ENCODE data around the gene MGME1. TPM values are rescaled to one million over a fixed set of nuclear protein-coding genes. Genes with fewer than 3 reads are reported as not detected.

The MGME1 gene
- total RNA-seq, 1 experiment from 2014 or later = 50.5 TPM

DNA sequence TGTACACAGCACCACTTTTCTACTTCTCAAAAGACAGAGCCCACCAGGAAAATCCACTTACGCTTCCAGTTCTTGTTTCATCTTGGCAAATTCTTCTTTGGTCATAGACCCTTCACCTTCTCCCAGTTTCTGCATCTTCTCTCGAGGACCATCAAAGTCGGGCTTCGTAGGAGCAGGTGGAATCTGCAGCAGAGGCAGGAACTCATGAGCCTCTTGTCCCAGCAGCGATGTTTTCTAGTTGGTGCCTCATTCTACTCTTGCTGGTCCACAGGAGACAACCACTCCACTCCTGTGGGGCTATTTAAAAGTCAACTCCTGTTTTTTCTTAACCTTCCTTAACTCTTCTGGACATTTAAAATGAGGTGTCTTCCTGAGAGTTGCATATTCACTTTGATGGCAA is 14.9 kb upstream of the MGME1 start:
- ChIA-PET POLR2A (no interaction called here), CTCF (no interaction called here)
- H3K27me3 ChIP-seq (replicated peaks; ENCODE audit: control insufficient read depth, insufficient read depth, low read length) = no peaks in the 10 kb centered on the region
- Mint-ChIP-seq H3K27me3 (ENCODE audit: insufficient read depth, unreplicated experiment) (no peaks in the 10 kb centered on the region), H3K4me1 (ENCODE audit: low read depth, unreplicated experiment) (peaks cover 26% of the 10 kb centered on the region), H3K36me3 (ENCODE audit: insufficient read depth, unreplicated experiment) (peaks cover 99% of the 10 kb centered on the region), H3K9me3 (ENCODE audit: unreplicated experiment) (no peaks in the 10 kb centered on the region), H3K4me3 (ENCODE audit: unreplicated experiment) (no peak overlapping the region), H3K27ac (ENCODE audit: unreplicated experiment) (no peak overlapping the region)
- DNase-seq = no peak
- no TSS peak for BruUV-seq (replicated peaks)
- intact Hi-C loops (cut with micrococcal nuclease; ENCODE audit: unreplicated experiment) = no loop called here
- H3K9me3 ChIP-seq = no peaks in the 10 kb centered on the region
- H3K4me1 ChIP-seq = peaks cover 16% of the 10 kb centered on the region
- peaks cover 12% of the 10 kb centered on the region for H3K36me3 ChIP-seq (ENCODE audit: control insufficient read depth, insufficient read depth, low read length)
- TF ChIP-seq, protein P1, sequence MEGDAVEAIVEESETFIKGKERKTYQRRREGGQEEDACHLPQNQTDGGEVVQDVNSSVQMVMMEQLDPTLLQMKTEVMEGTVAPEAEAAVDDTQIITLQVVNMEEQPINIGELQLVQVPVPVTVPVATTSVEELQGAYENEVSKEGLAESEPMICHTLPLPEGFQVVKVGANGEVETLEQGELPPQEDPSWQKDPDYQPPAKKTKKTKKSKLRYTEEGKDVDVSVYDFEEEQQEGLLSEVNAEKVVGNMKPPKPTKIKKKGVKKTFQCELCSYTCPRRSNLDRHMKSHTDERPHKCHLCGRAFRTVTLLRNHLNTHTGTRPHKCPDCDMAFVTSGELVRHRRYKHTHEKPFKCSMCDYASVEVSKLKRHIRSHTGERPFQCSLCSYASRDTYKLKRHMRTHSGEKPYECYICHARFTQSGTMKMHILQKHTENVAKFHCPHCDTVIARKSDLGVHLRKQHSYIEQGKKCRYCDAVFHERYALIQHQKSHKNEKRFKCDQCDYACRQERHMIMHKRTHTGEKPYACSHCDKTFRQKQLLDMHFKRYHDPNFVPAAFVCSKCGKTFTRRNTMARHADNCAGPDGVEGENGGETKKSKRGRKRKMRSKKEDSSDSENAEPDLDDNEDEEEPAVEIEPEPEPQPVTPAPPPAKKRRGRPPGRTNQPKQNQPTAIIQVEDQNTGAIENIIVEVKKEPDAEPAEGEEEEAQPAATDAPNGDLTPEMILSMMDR (IDR thresholded peaks at IDR 0.05; ENCODE audit: insufficient read depth in 1 of 2, low read depth in 1 of 2, low read length in 1 of 2, severe bottlenecking in 1 of 2, unreplicated experiment in 1 of 2) = no peak
- H3K4me3 ChIP-seq (ENCODE audit: low read depth, low read length) = no peak overlapping the region

DNA sequence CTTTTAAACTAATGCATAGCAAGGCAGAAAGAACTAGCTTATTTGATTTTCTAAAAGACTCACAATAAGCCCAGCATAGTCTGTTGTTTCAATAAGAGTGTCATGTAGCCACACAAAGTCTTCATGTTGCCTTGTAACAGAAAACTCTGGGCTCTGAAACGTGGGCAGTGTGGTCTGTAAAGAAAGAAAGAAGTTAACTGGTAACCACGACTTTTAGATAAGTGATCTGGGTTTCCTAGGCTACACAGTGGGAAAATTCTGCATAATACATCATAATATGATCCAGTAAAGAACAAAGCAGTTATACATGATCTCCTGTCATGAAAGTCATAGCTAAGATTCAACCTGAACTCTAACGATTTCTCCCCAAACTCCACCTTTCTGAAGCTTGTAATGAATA is 13.5 kb upstream of the MGME1 start:
- Mint-ChIP-seq H3K36me3 (ENCODE audit: insufficient read depth, unreplicated experiment) (peaks cover 99% of the 10 kb centered on the region), H3K4me1 (ENCODE audit: low read depth, unreplicated experiment) (peaks cover 38% of the 10 kb centered on the region), H3K27me3 (ENCODE audit: insufficient read depth, unreplicated experiment) (no peaks in the 10 kb centered on the region), H3K4me3 (ENCODE audit: unreplicated experiment) (no peak overlapping the region), H3K27ac (ENCODE audit: unreplicated experiment) (peak overlapping the region; percentile 25), H3K9me3 (ENCODE audit: unreplicated experiment) (no peaks in the 10 kb centered on the region)
- intact Hi-C loops (cut with micrococcal nuclease; ENCODE audit: unreplicated experiment) = loop anchor here (5.0 kb wide), 1 partner anchor 42 kb away; no protein-coding TSS in a partner anchor
- no peak overlapping the region for H3K4me3 ChIP-seq (ENCODE audit: low read depth, low read length)
- H3K4me1 ChIP-seq = peaks cover 30% of the 10 kb centered on the region
- H3K36me3 ChIP-seq (ENCODE audit: control insufficient read depth, insufficient read depth, low read length) = peaks cover 8% of the 10 kb centered on the region
- TF ChIP-seq, protein P1 (IDR thresholded peaks at IDR 0.05; ENCODE audit: insufficient read depth in 1 of 2, low read depth in 1 of 2, low read length in 1 of 2, severe bottlenecking in 1 of 2, unreplicated experiment in 1 of 2) = no peak
- no TSS peak for BruUV-seq (replicated peaks)
- CTCF ChIA-PET = no interaction called here
- H3K27me3 ChIP-seq (replicated peaks; ENCODE audit: control insufficient read depth, insufficient read depth, low read length) = no peaks in the 10 kb centered on the region
- H3K9me3 ChIP-seq = no peaks in the 10 kb centered on the region
- DNase-seq = no peak
- POLR2A ChIA-PET = interaction anchor here (1.0 kb wide), 1 partner anchor 273 kb away, joined by 3 read pairs; the partner anchor contains the start of gene RRBP1

DNA sequence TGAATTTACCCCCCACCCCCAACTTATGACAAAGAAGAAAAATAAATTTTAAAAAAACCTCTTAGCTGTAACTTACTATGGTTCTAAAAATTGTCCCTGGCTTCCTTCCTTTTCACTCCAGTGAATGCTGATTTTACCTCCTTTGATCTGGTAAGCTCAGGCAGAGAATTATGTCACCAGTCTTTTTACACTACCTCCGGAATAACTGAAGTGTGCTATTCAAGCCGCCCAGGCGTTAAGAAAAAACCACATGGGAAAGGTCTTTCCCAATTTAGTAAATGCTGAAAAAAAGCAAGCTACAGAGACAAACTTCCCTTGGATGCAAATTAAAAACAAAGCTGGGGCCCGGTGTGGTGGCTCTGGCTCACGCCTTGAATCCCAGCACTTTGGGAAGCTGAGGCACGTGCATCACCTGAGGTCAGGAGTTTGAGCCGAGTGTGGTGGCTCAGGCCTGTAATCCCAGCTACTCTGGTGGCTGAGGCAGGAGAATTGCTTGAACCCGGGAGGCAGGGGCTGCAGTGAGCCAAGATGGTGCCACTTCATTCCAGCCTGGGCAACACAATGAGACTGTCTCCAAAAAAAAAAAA is 12.6 kb upstream of the MGME1 start:
- Histone ChIP-seq H3K4me3 (ENCODE audit: low read depth, low read length) (no peak overlapping the region), H3K27me3 (replicated peaks; ENCODE audit: control insufficient read depth, insufficient read depth, low read length) (no peaks in the 10 kb centered on the region), H3K36me3 (ENCODE audit: control insufficient read depth, insufficient read depth, low read length) (peaks cover 6% of the 10 kb centered on the region), H3K4me1 (peaks cover 36% of the 10 kb centered on the region), H3K9me3 (no peaks in the 10 kb centered on the region)
- no peak overlapping the region for H3K4me3 Mint-ChIP-seq (ENCODE audit: unreplicated experiment)
- intact Hi-C loops (cut with micrococcal nuclease; ENCODE audit: unreplicated experiment) = loop anchor here (5.0 kb wide), 1 partner anchor 41 kb away; no protein-coding TSS in a partner anchor
- BruUV-seq (replicated peaks) = no TSS peak
- no peak overlapping the region for H3K27ac Mint-ChIP-seq (ENCODE audit: unreplicated experiment)
- CTCF ChIA-PET = interaction anchor here (0.7 kb wide), 2 partner anchors 104 to 322 kb away, joined by 3 to 7 read pairs; no protein-coding TSS in a partner anchor
- H3K36me3 Mint-ChIP-seq (ENCODE audit: insufficient read depth, unreplicated experiment) = peaks cover 99% of the 10 kb centered on the region
- no peaks in the 10 kb centered on the region for H3K9me3 Mint-ChIP-seq (ENCODE audit: unreplicated experiment)
- TF ChIP-seq, protein P1 (IDR thresholded peaks at IDR 0.05; ENCODE audit: insufficient read depth in 1 of 2, low read depth in 1 of 2, low read length in 1 of 2, severe bottlenecking in 1 of 2, unreplicated experiment in 1 of 2) = no peak
- no peak for DNase-seq
- no peaks in the 10 kb centered on the region for H3K27me3 Mint-ChIP-seq (ENCODE audit: insufficient read depth, unreplicated experiment)
- POLR2A ChIA-PET = interaction anchor here (0.6 kb wide), 1 partner anchor 273 kb away, joined by 4 read pairs; no protein-coding TSS in a partner anchor
- H3K4me1 Mint-ChIP-seq (ENCODE audit: low read depth, unreplicated experiment) = peaks cover 43% of the 10 kb centered on the region
